ENCODE data around the gene WNK4.

Gene WNK4

DNA sequence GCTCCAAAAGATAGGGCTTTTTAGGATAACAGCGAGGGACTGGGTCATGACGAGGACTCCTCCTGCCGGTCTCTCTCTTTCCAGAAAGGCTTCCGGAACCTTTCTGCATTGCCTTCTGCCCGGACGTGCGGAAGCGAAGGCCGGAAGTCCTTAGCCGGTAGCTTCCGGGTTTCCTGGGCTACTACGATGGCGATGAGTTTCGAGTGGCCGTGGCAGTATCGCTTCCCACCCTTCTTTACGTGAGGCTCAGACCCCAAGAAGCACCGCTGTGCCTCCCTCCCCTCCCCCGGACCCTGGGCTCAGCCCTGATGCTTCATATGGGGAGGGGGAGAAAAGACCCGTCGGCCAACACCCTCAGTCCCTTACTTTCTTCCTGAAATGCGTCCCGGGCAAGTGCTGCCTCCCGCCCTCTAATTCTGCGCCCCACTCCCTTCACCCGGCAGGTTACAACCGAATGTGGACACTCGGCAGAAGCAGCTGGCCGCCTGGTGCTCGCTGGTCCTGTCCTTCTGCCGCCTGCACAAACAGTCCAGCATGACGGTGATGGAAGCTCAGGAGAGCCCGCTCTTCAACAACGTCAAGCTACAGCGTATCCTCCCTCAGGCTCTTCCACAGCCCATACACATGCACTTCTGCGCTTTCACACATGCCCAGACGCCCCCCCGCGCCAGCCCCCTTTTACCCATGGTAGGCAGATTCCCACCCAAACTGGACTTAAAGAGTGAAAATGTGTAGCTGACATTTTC, 6.9 kb upstream of the WNK4 start, which contains the start of gene VPS25:
Gene VPS25, plus strand, starts transcription at position 160 of the 746 bp plus-strand sequence. Its CDS starts 27 bp downstream, at position 187.
- peak; percentile 81 for DNase-seq

DNA sequence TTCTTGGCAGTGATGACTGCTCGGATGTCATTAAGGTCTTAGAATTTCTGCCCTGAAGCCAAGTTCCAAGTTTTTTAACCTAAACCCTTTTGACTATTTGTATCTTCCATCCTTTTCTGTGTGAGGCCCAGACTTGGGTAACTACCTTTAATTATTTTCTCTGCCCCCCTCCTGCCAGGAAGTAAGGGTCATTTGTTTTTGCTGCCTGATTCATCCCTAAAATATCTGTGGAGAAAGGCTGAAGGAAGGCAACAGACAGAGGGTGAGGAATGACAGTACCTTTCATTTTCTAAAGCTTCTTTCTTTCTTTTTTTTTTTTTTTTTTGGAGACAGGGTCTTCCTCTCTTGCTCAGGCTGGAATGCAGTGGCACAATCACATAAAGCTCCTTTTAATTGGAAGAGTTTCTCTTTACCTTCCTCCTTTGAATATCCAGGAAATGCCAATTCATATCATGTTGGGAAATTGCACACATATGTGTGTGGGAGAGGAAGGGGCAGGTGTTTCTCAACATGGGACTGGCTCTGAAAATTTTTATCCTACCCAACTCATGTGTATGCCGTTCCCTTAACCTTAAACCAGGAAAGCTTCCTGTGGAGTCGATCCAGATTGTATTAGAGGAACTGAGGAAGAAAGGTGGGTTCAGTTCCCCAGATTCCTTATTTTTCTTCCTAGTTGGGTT, 6.2 kb upstream of the WNK4 start:
- DNase-seq = no peak

DNA sequence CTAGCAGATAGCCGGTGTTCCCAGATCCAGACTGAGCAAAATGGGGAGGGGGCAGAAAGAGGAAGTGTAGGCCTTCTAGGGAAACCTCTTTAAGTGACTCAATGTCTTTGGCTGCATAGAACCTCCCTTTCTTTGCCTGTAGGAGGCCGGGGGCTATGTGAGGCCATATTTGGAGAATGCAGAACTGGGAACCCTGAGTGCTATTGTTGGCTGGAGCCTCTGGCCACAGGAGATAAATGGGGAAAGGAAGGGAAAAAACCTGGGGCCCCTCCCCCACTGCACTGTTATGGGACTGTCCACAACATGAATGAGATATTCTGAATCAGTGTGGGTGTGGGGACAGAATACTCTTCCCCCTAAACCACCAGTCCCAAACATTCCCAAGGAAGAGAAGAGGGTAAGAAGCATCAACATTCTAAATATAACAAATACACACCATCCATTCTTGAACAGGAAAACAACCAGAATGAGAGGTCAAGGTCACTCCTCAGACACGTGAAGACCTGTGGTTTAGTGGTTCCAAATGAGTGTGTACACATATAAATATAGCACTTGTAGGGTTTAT, 4.8 kb upstream of the WNK4 start:
- DNase-seq = no peak

DNA sequence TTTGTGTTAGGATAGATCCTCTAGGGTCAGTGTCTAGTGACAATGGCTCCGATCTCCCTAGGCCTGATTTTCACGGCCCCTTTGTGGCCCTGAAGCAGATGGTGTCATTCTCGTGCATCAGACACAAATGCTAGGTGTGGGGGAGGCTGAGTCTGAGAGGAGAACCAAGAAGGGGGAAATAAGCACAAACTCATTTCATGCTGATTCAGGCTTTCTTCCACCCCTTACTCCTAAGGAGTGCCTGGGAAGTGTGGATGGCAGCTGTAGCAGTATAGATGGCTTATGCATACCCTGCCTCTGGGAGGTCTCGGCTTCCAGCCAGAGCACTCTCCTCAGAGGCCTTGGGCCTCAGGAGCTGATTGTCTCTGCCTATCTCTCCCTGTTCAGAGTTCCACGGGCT, 1.8 kb upstream of the WNK4 start:
- DNase-seq = no peak

- no peak for DNase-seq
These were observed 990 bp upstream of the WNK4 start for GRCh38 chr17:42779304-42779935.

DNA sequence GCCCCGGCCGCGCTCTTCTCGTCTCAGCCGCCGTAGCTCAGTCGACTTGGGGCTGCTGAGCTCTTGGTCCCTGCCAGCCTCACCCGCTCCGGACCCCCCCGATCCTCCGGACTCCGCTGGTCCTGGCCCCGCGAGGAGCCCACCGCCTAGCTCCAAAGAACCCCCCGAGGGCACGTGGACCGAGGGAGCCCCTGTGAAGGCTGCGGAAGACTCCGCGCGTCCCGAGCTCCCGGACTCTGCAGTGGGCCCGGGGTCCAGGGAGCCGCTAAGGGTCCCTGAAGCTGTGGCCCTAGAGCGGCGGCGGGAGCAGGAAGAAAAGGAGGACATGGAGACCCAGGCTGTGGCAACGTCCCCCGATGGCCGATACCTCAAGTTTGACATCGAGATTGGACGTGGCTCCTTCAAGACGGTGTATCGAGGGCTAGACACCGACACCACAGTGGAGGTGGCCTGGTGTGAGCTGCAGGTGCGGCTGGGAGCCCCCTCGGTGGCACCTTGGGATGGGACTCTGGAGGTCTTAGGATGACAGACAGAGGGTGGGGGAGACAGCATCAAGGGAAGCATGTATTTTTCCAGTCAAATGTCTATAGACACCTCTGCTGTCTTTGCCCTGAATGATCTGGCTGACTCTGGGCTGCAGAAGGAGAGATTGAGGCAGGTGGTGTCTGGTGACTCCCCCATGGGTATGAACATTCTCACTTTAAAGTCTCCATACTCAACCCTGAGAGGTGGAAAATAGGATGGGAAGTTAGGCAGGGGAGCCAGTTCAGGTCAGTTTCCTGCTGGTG, 635 bp downstream of the WNK4 start:
- DNase-seq = no peak

DNA sequence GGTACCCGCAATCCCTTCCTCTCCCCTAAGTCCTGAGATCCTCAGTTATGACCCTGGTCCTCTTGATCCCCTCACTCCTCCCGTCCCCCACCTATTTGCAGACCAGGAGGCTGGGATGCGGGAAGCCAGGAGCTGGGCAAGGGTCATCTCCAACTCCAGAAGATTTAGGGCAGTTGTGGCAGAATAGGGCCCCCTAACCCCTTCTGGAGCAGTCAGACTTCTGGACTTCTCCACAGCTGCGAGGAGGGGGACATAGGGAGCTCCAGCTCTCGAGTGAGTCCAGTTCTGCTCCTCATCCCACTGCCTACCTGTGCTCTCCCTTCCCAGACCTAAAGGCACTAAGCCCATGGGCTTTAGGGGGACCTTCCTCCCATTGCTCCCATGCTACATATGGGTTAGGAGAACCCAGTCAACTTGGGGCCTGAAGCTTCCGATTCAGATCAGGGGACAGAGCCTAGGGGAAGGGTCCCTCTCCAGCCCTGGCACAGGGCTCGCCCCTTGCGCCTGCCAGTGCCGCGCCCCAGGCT, 1.3 kb downstream of the WNK4 start:
- no peak for DNase-seq

GRCh38 chr17:42782166-42783061, 2.0 kb downstream of the WNK4 start:
- DNase-seq = no peak

DNA sequence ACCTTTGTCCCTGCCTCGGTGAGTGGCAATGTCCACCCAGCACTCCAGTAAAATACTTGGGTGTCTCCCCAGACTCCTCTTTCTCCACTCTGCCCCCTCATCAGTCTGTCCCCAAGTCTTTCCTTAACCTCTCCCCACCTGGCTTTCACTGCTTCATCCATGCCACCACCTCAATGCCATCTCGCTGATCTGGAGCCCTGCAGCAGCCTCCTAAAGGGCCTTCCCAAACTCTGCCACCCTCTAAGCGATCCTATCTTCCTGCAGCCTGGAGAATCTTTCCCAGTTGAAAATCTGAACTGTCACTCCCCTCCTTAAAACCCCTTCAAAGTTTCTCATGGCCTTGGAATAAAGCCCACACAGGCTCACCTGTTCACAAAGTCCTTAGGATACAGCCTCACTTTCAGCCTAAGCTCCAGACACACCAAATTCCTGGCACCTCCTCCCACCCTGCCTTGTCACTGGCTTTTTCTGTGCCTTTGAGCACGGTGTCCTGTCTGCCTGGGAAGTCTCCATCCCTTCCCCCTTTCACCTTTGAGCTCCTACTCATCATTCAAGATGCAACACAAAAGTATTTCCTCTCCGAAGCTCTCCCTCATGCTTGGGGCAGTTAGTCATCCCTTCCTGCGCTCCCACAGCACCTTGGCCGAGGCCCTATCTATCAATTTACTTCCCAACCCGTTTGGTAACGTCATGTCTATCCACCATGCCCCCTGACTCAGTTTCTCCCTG, 2.8 kb downstream of the WNK4 start:
- DNase-seq = no peak

DNA sequence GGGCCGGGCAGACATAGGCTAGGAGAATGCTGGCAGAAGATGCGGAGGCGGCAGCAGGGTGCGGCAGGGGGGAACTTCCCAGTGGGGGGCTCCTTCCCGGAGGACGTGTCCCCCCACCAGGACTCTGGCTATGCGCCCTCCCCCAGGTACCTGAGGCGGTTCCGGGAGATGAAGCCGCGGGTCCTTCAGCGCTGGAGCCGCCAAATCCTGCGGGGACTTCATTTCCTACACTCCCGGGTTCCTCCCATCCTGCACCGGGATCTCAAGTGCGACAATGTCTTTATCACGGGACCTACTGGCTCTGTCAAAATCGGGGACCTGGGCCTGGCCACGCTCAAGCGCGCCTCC, 3.4 kb downstream of the WNK4 start:
- no peak for DNase-seq

DNA sequence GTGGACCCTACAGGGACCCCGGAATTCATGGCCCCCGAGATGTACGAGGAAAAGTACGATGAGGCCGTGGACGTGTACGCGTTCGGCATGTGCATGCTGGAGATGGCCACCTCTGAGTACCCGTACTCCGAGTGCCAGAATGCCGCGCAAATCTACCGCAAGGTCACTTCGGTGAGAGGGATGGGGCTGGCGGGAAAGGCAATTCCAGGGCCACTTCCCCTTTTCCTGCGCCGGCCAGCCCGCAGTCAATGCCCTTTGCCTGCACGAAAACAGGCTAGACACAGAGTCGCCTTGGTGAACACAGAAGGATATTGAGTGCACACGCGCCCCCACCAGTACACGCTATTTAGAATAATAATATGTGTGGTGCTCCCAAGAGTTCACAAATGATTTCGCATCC, 4.0 kb downstream of the WNK4 start:
- no peak for DNase-seq

DNA sequence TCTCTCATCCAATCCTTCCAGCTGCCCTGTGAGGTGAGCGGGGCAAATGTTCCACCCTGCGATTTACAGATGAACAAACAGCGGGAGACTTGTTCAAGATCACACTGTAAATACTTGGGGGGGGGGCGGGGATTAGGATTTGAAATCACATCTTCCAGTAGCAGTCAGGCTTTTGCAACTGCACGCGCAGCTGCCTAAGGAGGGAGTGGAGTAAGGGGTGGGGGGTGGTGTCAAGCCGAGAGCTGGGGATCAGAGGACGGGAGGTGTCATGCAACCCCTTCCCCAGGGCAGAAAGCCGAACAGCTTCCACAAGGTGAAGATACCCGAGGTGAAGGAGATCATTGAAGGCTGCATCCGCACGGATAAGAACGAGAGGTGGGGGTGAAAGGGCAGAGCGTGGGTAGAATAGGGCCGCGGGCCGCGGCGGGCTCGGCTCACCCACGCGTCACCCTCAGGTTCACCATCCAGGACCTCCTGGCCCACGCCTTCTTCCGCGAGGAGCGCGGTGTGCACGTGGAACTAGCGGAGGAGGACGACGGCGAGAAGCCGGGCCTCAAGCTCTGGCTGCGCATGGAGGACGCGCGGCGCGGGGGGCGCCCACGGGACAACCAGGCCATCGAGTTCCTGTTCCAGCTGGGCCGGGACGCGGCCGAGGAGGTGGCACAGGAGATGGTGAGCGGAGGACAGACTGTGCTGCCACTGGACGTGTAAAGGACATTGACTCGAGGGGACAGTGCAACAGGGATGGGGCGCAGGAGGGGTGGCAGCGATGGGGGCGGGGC, 4.6 kb downstream of the WNK4 start:
- no peak for DNase-seq

DNA sequence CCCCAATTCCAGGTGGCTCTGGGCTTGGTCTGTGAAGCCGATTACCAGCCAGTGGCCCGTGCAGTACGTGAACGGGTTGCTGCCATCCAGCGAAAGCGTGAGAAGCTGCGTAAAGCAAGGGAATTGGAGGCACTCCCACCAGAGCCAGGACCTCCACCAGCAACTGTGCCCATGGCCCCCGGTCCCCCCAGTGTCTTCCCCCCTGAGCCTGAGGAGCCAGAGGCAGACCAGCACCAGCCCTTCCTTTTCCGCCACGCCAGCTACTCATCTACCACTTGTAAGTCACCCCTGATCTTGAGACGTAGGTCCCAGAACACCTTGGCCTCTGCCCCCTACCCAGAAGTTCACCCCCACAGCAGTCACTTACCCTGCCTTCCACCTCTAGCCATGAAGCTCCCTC, 6.9 kb downstream of the WNK4 start:
- no peak for DNase-seq

DNA sequence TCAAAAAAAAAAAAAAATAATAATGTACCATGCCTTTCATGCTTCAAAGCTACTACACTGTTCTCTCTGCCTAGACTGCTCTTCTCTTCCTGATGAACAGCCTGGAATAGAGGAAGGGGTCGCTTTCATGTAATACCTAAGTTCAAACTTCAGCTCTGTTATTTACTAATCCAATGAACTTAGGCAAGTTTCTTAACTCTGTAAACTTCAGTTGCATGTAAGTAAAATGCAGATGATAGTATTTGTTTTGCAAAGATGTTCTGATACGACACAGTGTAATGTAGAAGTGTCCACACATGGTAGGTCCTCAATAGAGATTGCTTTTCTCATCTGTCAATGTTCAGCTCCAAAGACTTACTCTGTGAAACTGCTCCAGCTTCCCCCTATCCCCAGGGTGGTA, 11.5 kb downstream of the WNK4 start:
- no peak for DNase-seq

- DNase-seq = no peak
These were observed 12.1 kb downstream of the WNK4 start for GRCh38 chr17:42792545-42792944.

GRCh38 chr17:42795061-42795460, 14.7 kb downstream of the WNK4 start:
- no peak for DNase-seq

- no peak for DNase-seq
These were observed 15.1 kb downstream of the WNK4 start for GRCh38 chr17:42795465-42795864.

GRCh38 chr17:42796066-42796758, 15.8 kb downstream of the WNK4 start:
- no peak for DNase-seq
